ENCODE data around the gene NCAM2. TPM values are rescaled to one million over a fixed set of nuclear protein-coding genes. Genes with fewer than 3 reads are reported as not detected.

Gene NCAM2
- total RNA-seq, 2 donors from 2014 or later, result 1.8 to 2.3 TPM

- Histone ChIP-seq H3K36me3 (no peaks in the 10 kb centered on the region), H3K9me3 (no peaks in the 10 kb centered on the region), H3K4me1 (no peaks in the 10 kb centered on the region), H3K27me3 (no peaks in the 10 kb centered on the region), H3K4me3 (no peak overlapping the region), H3K27ac (no peak overlapping the region)
- DNase-seq (ENCODE audit: low spot score), result no peak
- TF ChIP-seq, protein P1, sequence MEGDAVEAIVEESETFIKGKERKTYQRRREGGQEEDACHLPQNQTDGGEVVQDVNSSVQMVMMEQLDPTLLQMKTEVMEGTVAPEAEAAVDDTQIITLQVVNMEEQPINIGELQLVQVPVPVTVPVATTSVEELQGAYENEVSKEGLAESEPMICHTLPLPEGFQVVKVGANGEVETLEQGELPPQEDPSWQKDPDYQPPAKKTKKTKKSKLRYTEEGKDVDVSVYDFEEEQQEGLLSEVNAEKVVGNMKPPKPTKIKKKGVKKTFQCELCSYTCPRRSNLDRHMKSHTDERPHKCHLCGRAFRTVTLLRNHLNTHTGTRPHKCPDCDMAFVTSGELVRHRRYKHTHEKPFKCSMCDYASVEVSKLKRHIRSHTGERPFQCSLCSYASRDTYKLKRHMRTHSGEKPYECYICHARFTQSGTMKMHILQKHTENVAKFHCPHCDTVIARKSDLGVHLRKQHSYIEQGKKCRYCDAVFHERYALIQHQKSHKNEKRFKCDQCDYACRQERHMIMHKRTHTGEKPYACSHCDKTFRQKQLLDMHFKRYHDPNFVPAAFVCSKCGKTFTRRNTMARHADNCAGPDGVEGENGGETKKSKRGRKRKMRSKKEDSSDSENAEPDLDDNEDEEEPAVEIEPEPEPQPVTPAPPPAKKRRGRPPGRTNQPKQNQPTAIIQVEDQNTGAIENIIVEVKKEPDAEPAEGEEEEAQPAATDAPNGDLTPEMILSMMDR (IDR thresholded peaks at IDR 0.05), result no peak
These were observed 302.8 kb downstream of the NCAM2 start for GRCh38 chr21:21301013-21301412.

DNA sequence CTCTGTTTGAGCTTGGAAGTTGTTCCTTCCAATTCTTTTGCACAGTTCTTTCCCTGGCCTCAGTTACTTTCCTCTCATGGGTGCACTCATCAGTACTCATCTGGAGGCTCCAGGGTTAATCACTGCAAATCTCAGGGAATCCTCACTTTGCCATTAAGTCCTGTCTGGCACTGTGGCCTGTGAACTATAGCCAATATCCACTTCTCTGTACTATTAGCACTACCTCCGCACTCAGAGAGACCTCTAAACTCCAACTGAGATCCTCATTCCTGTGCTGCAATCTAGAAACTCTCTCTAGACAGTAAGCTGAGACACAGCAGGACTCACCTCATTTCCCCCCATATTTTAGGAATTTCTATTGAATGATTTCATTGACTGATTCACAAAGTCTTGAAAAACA is 311.3 kb downstream of the NCAM2 start:
- Histone ChIP-seq H3K36me3 (no peaks in the 10 kb centered on the region), H3K9me3 (no peaks in the 10 kb centered on the region), H3K27me3 (no peaks in the 10 kb centered on the region), H3K27ac (no peak overlapping the region), H3K4me3 (no peak overlapping the region), H3K4me1 (no peaks in the 10 kb centered on the region)
- DNase-seq (ENCODE audit: low spot score), result no peak
- TF ChIP-seq, protein P1 (IDR thresholded peaks at IDR 0.05), result no peak

DNA sequence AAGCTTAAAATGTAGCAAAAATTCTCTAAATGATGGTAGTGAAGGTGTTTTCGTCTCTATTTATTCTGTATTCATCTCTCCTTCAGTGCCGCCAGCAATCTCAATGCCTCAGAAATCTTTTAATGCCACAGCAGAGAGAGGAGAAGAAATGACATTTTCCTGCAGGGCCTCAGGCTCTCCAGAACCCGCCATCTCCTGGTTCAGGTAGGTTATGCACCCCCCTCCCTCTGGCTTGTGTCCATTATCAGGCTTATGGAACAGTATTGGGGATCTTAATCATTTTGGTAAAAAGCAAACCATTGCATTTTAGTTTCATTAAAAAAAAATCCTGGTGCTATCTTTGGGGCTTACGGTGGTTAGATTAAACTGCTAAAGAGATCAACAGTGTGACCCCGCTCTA is 326.1 kb downstream of the NCAM2 start:
- no peak for DNase-seq (ENCODE audit: low spot score)
- H3K9me3 ChIP-seq, result no peaks in the 10 kb centered on the region
- no peak overlapping the region for H3K4me3 ChIP-seq
- H3K27me3 ChIP-seq, result no peaks in the 10 kb centered on the region
- TF ChIP-seq, protein P1 (IDR thresholded peaks at IDR 0.05), result no peak
- no peaks in the 10 kb centered on the region for H3K36me3 ChIP-seq
- H3K4me1 ChIP-seq, result no peaks in the 10 kb centered on the region
- H3K27ac ChIP-seq, result no peak overlapping the region

- TF ChIP-seq, protein P1 (IDR thresholded peaks at IDR 0.05), result no peak
- Histone ChIP-seq H3K36me3 (no peaks in the 10 kb centered on the region), H3K27me3 (no peaks in the 10 kb centered on the region), H3K4me3 (no peak overlapping the region), H3K4me1 (no peaks in the 10 kb centered on the region), H3K9me3 (no peaks in the 10 kb centered on the region), H3K27ac (no peak overlapping the region)
- DNase-seq (ENCODE audit: low spot score), result no peak
These were observed 334.3 kb downstream of the NCAM2 start for GRCh38 chr21:21332492-21332891.

GRCh38 chr21:21341041-21341440 is 342.8 kb downstream of the NCAM2 start:
- Histone ChIP-seq H3K4me3 (no peak overlapping the region), H3K27me3 (no peaks in the 10 kb centered on the region), H3K36me3 (no peaks in the 10 kb centered on the region), H3K27ac (no peak overlapping the region), H3K4me1 (no peaks in the 10 kb centered on the region), H3K9me3 (peaks cover 0 to 18% of the 10 kb centered on the region in 2 donors)
- no peak for DNase-seq (ENCODE audit: low spot score)
- TF ChIP-seq, protein P1 (IDR thresholded peaks at IDR 0.05), result no peak

GRCh38 chr21:21345296-21345695 is 347.1 kb downstream of the NCAM2 start:
- H3K9me3 ChIP-seq, result peaks cover 0 to 34% of the 10 kb centered on the region in 2 donors
- DNase-seq (ENCODE audit: low spot score), result no peak
- H3K27me3 ChIP-seq, result no peaks in the 10 kb centered on the region
- TF ChIP-seq, protein P1 (IDR thresholded peaks at IDR 0.05), result no peak
- H3K4me3 ChIP-seq, result no peak overlapping the region
- H3K27ac ChIP-seq, result no peak overlapping the region
- H3K4me1 ChIP-seq, result no peaks in the 10 kb centered on the region
- no peaks in the 10 kb centered on the region for H3K36me3 ChIP-seq

All from right atrium auricular region (tissue), 2 donors.